HG02885 (cell line): Measurements from ENCODE around the gene CFAP299.

Experiments used
- ATAC-seq: cut with Tn5 transposase; IDR thresholded peaks from one replicate; pipeline ENCODE4 v1.9.1; 2021; ENCODE audit warnings: mild to moderate bottlenecking; ENCODE audit not compliant: unreplicated experiment, poor library complexity

The CFAP299 gene

GRCh38 chr4:80492761-80493160, 157.2 kb downstream of the CFAP299 start:
- peak; percentile 46 for ATAC-seq

DNA sequence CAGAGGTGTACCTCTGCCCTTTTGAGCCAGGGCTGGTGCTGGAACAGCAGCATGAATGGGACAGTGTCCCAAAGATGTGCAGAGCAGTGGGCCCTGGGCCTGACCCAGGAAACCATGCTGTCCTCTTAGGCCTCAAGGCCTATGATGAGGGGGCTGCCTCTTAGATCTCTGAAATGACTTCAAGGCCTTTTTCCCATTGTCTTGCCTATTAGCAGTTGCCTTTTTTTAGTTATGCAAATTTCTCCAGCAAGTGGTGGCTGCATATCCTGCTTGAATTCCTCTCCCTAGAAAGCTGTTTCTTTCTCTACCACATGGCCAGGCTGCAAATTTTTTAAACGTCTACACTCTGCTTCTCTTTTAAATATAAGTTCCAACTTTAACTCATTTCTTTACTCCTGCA, 160.3 kb downstream of the CFAP299 start:
- no peak for ATAC-seq

DNA sequence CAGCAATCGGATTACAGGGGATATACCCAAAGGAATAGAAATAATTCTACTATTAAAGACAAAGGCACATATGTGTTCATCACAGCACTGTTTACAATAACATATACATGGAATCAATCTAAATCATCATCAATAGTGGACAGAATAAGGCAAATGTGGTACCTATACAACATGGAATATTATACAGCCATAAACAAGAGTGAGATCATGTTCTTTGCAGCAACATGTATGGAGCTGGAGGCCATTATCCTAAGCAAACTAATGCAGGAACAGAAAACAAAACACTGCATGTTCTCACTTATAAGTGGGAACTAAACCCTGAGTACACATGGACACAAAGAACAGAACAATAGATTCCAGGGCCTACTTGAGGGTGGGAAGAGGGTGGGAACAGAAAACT, 163.2 kb downstream of the CFAP299 start:
- ATAC-seq, result no peak

- no peak for ATAC-seq
Observed at GRCh38 chr4:80500613-80501012, 165.1 kb downstream of the CFAP299 start.

- peak; percentile 23 for ATAC-seq
Observed at GRCh38 chr4:80507077-80507476, 171.5 kb downstream of the CFAP299 start.

GRCh38 chr4:80507507-80507906, 172.0 kb downstream of the CFAP299 start:
- peak; percentile 91 for ATAC-seq

DNA sequence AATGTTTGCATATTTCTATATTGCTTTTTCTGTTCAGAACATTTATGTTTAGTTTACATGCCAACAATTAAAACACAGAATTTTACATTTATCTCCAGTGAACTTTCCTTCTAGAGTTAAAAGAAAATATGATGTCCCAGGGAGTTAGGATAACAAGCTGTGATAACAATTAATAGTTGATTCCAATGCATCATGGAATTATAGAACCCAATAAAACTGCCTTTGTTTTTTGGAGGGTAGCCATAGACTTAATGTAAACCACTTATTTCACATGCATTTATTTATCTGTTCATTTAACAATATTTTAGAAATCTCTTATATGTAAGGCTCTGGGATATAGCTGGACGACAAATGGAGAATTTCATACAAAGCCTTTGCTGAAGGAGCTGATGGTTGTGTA, 180.0 kb downstream of the CFAP299 start:
- no peak for ATAC-seq

DNA sequence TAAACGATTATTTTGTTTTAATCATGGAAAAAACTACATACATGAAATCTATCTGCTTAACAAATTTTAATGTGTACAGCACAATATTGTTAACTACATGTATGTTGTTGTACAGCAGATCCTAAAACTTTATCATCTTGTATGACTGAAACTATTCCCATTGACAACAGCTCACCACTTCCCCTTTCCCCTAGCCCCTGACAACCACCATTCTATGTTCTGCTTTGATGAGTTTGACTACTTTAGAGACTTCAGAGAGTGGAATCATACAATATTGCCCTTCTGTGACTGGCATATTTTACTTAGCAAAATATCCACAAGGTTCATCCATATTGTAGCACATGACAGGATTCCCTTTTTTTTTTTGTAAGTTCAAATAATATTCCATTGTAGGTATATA, 185.9 kb downstream of the CFAP299 start:
- peak; percentile 68 for ATAC-seq

DNA sequence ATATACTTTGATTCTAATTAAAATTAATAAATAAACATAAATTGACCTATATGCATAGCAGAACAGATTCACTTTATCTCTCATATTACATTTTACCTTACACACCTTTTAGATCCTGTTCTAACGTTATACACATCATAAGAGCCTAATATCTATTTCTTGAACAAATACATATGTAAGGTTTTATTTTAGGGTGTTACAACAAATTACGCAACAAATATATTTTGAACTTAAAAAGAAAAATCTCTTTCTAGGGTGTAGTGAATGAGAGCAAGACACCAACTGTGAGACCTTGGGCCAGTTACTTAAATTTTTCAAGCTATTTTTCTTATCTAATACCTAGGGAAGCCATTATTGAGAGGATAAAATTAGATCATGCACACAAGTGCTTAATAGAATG, 191.2 kb downstream of the CFAP299 start:
- ATAC-seq, result no peak

DNA sequence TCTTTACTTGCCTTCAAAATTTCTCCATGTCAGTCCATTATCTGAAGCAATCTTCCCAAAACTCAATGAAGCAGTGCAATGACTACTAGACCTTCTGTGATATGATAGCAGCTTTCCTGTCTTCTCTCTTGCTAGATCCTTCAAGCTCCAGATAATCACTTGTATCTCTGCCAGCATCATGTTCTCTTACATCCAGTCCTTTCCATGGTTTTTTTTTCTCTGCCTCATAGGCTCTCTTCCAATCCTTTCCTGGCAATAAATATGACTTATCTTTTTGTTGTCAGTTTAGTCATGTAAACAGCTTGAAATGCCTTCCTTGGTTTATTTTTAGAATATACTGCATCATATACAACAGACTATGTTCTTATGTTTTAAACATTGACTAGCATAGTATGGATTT, 193.5 kb downstream of the CFAP299 start:
- ATAC-seq, result no peak

- ATAC-seq, result no peak
Observed at GRCh38 chr4:80532674-80533333, 197.3 kb downstream of the CFAP299 start.

GRCh38 chr4:80535551-80535950, 200.0 kb downstream of the CFAP299 start:
- no peak for ATAC-seq

- no peak for ATAC-seq
Observed at GRCh38 chr4:80538276-80538926, 202.9 kb downstream of the CFAP299 start.

GRCh38 chr4:80539190-80539589, 203.7 kb downstream of the CFAP299 start:
- no peak for ATAC-seq

DNA sequence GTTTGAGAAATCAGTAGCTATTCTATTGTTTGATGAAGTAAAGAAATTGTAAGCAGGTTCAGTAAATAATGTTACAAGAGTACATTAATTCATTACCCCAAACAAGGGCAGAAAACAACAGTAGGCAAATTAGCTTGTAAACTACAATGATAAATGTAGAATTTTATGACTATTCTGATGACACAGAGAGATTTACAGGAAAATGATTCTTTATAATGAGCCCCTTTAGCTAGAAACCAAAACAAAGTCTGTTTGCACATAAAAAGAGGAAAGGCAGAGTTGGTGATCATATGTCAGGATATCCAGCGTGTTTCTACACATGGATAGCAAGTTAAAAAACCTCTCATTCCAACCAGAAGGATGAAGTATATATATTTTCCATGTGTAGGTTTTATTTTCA, 204.8 kb downstream of the CFAP299 start:
- peak; percentile 10 for ATAC-seq

DNA sequence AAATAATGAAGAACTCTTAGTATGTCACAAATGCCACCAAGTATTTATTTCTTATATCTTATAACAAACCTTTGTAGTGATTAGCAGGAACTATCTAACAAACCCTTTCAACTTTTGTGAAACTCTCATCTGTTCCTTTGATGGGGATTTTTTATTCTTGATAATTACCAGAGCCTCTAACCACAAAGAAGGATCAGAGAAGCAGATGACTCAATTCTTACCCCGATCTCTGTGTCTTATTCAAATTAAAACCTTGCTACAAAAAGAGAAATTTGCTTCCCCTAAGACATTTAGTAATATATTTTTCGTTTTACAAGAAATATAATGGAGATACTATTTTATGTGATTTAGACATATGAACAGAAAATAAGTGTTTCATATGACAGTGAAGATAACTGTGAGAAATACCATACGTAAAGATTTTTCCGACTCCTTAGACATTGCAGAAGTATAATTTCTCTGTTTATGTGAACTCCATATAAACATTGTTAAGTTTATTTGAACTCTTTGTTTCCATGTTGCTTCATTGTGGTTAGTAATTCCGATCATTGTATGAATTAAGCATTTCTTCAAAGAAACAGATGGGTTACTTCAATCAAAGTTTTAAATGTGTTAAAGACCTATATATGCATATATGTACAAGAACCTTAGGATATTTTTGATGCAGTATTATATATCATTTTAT, 205.4 kb downstream of the CFAP299 start:
- ATAC-seq, result peak; percentile 98

- no peak for ATAC-seq
Observed at GRCh38 chr4:80542747-80543146, 207.2 kb downstream of the CFAP299 start.

GRCh38 chr4:80560337-80560736, 224.8 kb downstream of the CFAP299 start:
- no peak for ATAC-seq

GRCh38 chr4:80566203-80566872, 230.8 kb downstream of the CFAP299 start:
- no peak for ATAC-seq

DNA sequence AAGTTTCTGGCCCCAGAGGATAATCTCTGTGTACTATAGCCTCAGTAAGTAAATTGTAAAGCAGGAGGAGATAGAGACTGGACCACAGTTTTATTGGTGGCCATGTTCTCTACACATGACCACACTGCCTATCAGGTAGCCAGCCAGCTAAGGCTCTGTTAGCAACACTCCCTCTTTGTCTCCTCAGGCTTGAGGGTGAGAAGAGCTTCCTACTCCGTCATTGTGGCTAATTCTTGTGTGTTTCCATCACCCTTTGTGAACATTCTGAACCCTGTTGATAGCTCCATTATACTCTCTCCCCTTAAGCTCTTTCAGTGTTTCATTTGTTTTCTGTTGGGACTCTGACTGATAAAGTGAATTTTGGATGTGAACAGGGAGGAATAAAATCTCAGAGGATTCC, 233.4 kb downstream of the CFAP299 start:
- ATAC-seq, result no peak

GRCh38 chr4:80576796-80577195, 241.3 kb downstream of the CFAP299 start:
- ATAC-seq, result no peak
